NCI-H1092 (cell line): Measurements from ENCODE around the gene AGAP1.
"Not testable (repeated sequence)": the region's sequence is repeated elsewhere in the genome, so short reads cannot be mapped to it uniquely, and the experiment has no call there.

Experiments
- DNase-seq: peaks from one replicate; lab custom pipeline; 2025; lab: John Stamatoyannopoulos, UW

Gene AGAP1

GRCh38 chr2:235737840-235738239 is 244.0 kb downstream of the AGAP1 start:
- no peak for DNase-seq

DNA sequence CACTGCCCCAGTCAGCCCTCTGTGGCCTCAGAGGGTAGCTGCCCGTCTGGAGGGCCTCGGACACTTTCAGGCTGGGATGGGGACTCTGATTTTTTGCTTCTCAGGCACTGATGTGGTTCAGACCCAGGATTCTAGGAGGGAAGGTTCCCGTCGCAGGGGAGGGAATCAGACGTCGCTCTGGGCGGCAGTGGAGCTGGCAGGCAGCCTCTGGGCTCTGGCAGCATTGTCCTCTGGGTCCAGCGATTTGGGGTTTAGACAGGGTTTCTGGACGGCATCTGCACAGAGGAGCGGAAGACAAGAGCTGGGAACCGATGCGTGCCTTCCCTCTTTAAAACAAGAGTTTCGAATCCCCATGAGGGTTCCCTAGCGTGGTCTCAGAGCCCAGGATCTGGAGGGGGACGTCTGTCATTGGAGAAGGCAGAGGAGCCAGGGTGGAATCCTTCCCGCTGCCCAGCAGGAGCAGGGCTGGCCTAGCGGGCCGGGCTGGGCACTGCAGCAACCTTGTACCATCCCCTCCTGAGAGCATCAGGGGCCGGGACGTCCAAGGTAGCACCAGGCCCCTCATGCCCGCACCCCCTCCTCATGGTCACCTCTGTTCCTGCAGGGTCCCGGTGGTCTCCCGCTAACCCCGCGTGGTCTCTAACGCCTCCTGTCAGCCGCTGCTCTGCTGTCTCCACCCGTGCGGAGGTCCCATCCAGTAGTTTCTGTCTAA is 246.0 kb downstream of the AGAP1 start:
- no peak for DNase-seq

DNA sequence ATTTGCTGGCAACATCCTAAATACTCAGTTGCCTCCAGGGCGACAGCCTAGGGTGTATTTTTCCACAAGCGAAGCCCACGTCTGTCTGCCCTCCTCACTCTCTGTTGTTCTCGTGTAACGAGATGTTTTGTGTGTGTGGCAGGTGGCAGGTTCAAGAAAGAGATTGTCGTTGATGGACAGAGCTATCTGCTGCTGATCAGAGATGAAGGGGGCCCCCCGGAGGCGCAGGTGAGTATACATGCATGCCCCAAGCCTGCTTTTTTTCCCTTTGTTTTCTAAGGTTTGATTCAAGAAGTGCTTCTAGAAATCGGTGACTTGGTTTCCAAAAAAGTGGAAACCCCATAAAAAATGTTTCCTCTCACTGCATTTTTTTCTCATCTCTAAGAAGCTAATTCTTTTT is 247.0 kb downstream of the AGAP1 start:
- no peak for DNase-seq

GRCh38 chr2:235744161-235744560 is 250.3 kb downstream of the AGAP1 start:
- DNase-seq, result no peak

- no peak for DNase-seq
Observed at GRCh38 chr2:235745597-235745996, 251.8 kb downstream of the AGAP1 start.

DNA sequence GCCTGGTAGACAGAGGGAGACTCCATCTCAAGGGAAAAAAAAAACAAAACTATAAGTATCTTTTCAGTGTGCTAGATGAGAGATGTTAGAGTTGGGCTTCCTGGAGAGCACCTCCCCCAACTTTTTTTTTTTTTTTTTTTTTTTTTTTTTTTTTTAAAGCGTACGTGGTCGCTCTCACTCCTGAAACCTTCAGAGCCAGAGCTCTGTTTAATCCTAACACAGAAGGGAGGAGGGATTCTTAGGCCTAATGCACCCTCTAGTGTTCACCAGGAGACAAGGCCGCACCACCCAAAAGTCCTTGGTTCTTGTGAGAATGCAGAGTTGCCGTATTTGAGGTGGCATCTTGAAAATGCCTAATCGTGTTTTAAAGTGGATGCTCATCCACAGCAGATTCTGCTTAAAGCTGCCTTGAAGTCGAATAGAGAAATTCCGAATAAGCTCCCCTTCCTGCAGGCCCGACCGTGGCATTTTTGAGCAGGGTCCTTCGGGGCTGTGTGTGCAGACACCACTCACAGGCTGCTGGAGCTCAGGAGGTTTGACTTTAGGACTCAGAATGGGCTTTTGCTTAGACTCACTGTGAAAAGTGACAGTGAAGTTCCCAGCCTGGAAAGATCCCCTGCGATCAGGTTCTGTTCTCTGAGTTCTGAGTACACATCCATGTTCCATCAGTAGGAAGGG is 252.6 kb downstream of the AGAP1 start:
- peak; percentile 61 for DNase-seq

DNA sequence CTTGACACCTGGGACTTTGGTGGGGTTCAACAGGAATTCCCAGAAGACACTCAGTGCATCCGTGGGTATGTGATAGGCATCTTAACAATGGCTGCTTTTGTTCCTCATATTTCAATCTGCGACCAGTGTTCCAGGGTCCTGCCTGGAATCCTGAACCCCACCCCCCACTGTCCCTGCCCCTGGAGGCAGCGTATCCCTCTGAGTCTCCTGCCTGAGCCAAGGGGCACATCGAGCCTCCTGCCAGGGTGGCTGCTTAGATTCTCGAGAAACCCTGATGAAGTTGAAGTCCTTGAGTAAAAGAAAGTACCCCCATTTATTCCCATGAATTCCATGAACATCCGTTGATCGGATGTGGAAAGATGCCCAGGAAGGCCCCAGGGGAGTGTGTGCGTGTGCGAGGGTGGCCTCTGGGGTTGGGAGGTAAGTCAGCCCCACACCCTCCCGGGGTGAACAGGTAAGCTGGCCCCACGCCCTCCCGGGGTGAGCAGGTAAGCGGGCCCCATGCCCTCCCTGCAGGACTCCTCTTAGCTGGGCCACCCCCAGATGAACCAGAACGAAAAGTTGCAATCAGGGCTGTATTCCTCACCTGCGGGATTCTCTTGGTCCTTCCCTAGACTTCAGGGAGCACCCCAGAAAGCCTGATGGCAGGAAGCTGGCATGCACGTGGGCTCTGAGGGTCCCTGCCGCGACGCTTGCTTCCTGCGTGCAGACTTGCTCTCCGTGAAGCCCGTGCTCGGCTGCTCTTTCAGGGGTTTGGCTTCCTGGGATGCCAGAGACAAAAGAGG is 253.3 kb downstream of the AGAP1 start:
- DNase-seq, result no peak

GRCh38 chr2:235747786-235748091 is 253.9 kb downstream of the AGAP1 start:
- DNase-seq, result no peak

DNA sequence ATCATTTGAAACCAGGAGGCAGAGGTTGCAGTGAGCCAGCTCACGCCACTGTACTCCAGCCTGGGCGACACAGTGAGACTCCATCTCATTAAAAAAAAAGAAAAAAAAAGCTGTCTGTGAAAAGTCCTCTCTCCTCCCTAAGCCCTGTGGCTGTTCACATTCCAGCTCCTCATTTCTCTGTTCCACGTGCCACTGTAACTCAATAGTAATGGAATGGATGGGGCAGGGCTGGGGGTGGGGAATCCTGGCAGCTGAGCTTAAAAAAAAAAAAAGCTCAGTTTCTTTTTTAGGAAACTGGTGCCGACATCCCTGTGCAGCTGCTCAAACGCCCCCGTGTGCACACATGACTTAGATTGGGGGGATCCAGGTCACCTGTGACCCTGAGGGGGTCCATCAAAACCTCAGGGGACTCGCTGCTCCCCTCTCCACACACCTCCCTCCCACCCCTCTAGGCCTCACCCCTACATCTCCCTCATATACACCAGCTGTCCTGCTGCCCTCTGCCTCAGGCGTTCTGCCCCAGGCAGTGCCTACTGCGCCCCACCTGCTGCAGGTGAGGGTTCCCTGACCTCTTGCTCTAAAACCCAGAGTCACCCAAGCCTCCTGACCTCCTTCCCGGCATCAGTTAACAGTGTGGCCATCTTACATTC is 255.4 kb downstream of the AGAP1 start:
- no peak for DNase-seq

DNA sequence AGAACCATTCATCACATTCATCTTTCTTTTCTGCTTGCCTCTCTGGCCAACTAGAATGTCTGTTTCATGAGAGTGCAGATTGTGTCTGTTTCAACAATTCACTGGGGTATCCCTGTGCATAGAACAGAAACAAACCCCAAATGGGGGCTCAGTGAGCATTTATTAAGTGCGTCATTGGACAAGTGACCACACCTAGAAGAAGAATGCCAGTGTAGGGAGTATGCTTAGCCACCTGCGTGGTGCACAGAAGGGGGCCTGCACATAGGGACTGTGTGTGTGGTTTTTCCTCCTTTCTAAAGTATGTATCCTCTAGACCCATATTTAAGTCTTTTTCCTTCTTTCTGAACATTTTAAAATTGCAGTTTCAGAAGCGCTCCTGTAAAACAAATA is 255.9 kb downstream of the AGAP1 start:
- no peak for DNase-seq

DNA sequence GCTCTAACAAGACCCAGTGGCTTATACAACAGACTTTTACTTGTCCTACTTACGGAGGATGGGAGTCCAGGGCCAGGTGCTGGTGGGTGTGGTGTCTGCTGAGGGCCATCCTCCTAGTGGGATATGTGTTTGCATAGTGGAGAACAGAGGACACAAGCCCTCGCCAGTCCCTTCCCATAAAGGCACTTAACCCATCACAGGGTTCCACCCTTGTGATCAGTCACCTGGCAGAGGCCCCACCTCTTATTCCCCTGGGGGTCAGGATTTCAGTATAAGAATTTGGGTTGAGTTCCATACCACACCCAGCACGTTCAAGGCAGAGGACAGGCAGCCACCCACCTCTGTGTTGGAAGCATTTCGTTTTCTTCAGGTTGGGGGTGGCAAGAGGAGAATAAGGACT is 259.0 kb downstream of the AGAP1 start:
- DNase-seq, result no peak

DNA sequence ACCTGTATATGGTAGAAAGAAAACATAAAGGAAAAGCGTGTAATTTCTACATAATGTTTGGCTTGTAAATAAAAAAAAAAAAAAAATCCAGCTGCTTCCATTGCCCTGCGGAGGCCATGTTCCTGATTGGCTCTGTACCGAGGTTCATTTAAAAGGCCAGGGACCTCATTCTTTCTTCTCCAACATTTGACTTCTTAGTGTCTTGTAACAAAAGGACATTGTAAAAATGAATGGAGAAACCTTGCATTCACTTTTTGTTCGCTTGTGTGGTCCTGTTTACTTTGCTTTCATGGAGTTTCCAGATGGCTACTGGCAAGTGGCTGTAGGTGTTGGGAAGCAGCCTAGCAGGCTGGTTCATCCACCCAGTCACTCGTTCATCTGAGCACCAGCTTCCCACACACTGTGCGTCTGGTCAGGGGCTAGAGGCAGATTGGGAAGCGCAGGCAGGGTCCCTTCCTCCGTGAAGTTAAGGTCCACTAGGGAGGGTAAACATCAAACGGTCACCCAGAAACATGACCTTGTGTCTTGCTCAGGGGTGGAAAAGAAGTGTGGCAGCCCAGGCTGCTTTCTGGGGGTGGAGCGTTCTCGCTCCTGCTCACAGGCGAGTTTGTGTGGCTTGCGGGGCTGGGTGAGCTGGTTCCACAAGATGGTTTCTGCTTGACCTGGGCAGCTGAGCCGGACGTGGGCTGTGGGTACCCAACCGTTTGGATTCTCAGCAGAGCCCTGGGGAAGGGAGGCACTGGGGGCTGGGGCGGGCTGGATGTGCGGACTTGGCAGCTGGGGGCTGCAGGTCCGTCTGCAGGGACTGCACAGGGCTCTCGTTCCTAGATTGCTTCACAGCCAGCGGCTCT is 260.7 kb downstream of the AGAP1 start:
- no peak for DNase-seq

GRCh38 chr2:235756491-235756890 is 262.6 kb downstream of the AGAP1 start:
- DNase-seq, result no peak

- no peak for DNase-seq
Observed at GRCh38 chr2:235757212-235757611, 263.4 kb downstream of the AGAP1 start.

GRCh38 chr2:235757640-235758039 is 263.8 kb downstream of the AGAP1 start:
- DNase-seq, result no peak

- DNase-seq, result no peak
Observed at GRCh38 chr2:235762832-235763598, 269.2 kb downstream of the AGAP1 start.

DNA sequence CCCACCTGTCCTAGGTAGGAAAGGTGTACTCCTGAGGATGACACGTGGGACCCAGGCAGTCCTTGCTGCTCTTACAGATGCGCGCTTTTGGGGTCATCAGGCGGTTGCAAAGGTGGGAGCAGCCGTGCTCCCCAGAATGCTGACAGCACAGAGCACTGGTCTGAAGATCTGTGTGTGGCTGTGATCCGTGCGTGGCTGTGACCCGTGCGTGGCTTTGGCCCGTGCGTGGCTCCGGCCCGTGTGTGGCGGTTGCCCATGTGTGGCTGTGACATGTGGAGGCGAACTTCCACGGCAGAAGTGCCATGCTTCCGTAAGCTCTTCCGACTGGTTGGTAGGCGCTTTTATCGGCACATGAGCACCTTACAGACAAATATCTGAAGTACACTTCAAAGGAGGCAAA is 270.0 kb downstream of the AGAP1 start:
- DNase-seq, result no peak

- DNase-seq, result not testable (repeated sequence)
Observed at GRCh38 chr2:235764478-235764877, 270.6 kb downstream of the AGAP1 start.

DNA sequence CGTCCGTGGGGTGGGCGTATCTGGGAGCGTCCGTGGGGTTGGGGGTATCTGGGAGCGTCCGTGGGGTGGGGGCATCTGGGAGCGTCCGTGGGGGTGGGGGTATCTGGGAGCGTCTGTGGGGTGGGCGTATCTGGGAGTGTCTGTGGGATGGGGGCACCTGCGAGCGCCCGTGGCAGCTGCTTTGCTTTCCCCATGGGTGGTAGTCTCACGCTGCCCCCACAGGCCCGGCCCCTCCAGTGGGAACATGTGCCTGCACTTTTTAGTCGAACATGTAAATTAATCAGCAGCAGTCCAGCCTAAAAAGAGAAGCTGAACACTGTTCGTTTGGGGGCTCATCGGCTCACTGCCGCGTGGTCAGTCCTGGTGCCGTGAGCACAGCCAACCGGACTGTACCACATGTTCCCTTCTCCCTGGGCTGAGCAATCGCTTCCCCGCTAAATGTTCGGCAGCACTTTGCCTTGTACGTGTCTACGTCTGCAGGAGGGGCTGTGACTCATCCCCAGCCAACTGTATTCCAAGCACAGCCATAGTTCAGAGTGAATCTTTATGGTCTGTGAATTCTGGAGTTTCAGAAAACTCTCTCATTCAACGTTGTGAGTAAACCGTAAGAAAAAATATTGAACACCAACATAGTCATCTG is 271.5 kb downstream of the AGAP1 start:
- no peak for DNase-seq

- DNase-seq, result peak; percentile 47
Observed at GRCh38 chr2:235766278-235766677, 272.4 kb downstream of the AGAP1 start.

DNA sequence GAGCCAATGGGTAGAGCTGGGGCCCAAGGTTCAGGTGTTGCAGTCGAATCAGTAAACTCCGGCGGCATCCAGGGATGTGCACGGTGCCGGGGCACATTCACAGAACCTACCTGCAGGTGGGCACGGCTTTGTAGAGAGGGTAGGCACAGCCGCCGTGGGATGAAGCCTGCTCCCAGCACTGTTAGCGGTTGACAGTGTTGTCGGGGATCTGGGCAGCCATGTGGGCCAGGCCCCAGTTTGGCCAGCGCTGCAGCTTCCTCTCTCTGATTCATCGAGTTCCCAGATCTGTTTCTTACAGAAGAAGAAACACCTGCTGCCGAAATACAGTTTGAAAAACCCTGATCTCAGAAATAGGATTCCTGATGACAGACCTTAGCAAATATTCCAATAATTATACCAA is 274.8 kb downstream of the AGAP1 start:
- DNase-seq, result no peak
